SK-N-MC (cell line): ENCODE data around the gene ACE2.

Experiments
- EZH2 ChIP-seq: fragments of 200-600 bp; sonication (generic); IDR thresholded peaks from one replicate; pipeline ENCODE4 v1.6.1; 2017; ENCODE audit warnings: antibody characterized with exemption
- POLR2AphosphoS5 ChIP-seq: IDR thresholded peaks from 2 replicates; pipeline ENCODE4 v1.6.1; 2012; ENCODE audit warnings: mild to moderate bottlenecking, low read depth, low read length, borderline replicate concordance

DNA sequence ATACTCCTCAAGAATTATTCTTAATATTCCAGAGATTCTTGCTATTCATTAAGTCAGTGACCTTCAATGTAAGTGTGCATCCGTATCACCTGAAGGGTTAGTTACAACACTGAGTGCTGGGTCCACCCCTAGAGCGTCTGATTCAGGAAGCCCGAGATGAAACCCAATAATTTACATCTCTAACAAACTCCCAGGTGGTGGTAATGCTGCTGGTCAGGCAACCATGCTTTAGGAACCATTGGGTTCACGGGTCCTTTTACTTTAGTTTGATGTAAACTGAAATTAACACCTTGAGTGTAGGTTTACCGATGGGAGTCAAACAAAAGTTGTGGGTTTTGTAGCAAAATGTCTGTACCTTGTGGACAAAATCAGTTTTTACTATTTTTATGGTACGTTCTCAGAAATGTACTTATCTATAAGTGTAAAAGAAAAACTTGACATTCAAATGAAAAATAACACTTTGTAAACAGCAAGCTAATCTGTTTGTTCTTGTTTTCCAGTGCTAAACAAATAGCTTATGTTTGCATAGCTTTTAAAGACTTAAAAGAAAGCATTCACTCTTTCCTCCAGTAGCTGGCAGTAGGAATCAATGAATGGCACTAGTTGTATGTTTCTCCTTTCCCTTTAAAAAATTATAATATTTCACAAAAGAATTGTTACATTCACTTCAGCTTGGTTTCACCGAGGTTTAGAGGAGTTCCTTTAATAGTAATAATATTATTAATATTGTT is 32.7 kb downstream of the ACE2 start:
- TF ChIP-seq POLR2AphosphoS5 (no peak), EZH2 (no peak)
